Naive thymus-derived CD4-positive, alpha-beta T cell (primary cell): Measurements from ENCODE around the gene ADRM1. TPM values are rescaled to one million over a fixed set of nuclear protein-coding genes. Genes with fewer than 3 reads are reported as not detected.

Source experiments
- ATAC-seq: fragments of 150-1000 bp; cut with Tn5 transposase; 2 replicates; pipeline ENCODE4 v1.10.0; 2021; ENCODE audit warnings: mild to moderate bottlenecking, moderate library complexity
- CTCF ChIA-PET: fragments of 350-600 bp; sonication (Branson Sonifier 250); formaldehyde crosslinking; loops from one replicate; lab custom pipeline; 2021; ENCODE audit warnings: antibody characterized with exemption; lab: Charles Lee
- POLR2A ChIA-PET: fragments of 350-600 bp; sonication (Branson Sonifier 250); formaldehyde crosslinking; loops from one replicate; lab custom pipeline; 2021; ENCODE audit warnings: antibody characterized with exemption, inconsistent platforms; lab: Charles Lee
- DNase-seq, 9 donors: peaks; one replicate each; pipeline versions ENCODE4 v3.0.0 to v3.0.0-alpha.2; 2020 to 2022; ENCODE audit warnings: mixed read lengths in 1 of 9
- H3K27ac ChIP-seq: one replicate; pipeline ENCODE4 v1.7.0; 2013; ENCODE audit warnings: mild to moderate bottlenecking, low read depth, low read length, moderate library complexity
- H3K27me3 ChIP-seq, 2 donors: one replicate each; pipeline ENCODE4 v1.7.0; 2013; ENCODE audit warnings: low read length in 2 of 2, mild to moderate bottlenecking in 2 of 2, moderate library complexity in 2 of 2; ENCODE audit not compliant: control insufficient read depth in 2 of 2, insufficient read depth in 2 of 2
- H3K36me3 ChIP-seq, 3 experiments: 1 replicate in 2 of 3; 2 replicates in 1 of 3; pipeline ENCODE4 v1.7.0; 2013; ENCODE audit warnings: low read length in 3 of 3, mild to moderate bottlenecking in 3 of 3, moderate library complexity in 1 of 3; ENCODE audit not compliant: insufficient read depth in 3 of 3, control insufficient read depth in 2 of 3
- H3K4me1 ChIP-seq, 2 donors: one replicate each; pipeline ENCODE4 v1.7.0; 2013; ENCODE audit warnings: low read length in 2 of 2, mild to moderate bottlenecking in 2 of 2, moderate library complexity in 1 of 2; ENCODE audit not compliant: control insufficient read depth in 2 of 2, insufficient read depth in 2 of 2
- H3K4me3 ChIP-seq: 2 replicates; pipeline ENCODE4 v1.7.0; 2013; ENCODE audit warnings: mild to moderate bottlenecking, low read length
- H3K9me3 ChIP-seq, 3 experiments: 1 replicate in 2 of 3; 2 replicates in 1 of 3; pipeline ENCODE4 v1.7.0; 2013; ENCODE audit warnings: low read length in 3 of 3; ENCODE audit not compliant: control insufficient read depth in 2 of 3
- H3K27ac Mint-ChIP-seq, 9 donors: one replicate each; pipeline ENCODE4 v1.8.0; 2020 to 2022; ENCODE audit warnings: mixed read lengths in 9 of 9, mild to moderate bottlenecking in 8 of 9, moderate library complexity in 5 of 9, inconsistent platforms in 2 of 9
- H3K27me3 Mint-ChIP-seq, 5 donors: one replicate each; pipeline ENCODE4 v1.8.0; 2021 to 2022; ENCODE audit warnings: mixed read lengths in 5 of 5, mild to moderate bottlenecking in 1 of 5
- H3K36me3 Mint-ChIP-seq, 5 donors: one replicate each; pipeline ENCODE4 v1.8.0; 2020 to 2022; ENCODE audit warnings: mixed read lengths in 5 of 5, mild to moderate bottlenecking in 3 of 5, inconsistent platforms in 1 of 5
- H3K4me1 Mint-ChIP-seq, 7 donors: one replicate each; pipeline ENCODE4 v1.8.0; 2020 to 2022; ENCODE audit warnings: mixed read lengths in 7 of 7, mild to moderate bottlenecking in 3 of 7, inconsistent platforms in 1 of 7
- H3K4me3 Mint-ChIP-seq, 10 donors: one replicate each; pipeline ENCODE4 v1.8.0; 2020 to 2022; ENCODE audit warnings: mild to moderate bottlenecking in 10 of 10, mixed read lengths in 10 of 10, moderate library complexity in 6 of 10, inconsistent platforms in 2 of 10
- H3K9me3 Mint-ChIP-seq, 11 donors: one replicate each; pipeline ENCODE4 v1.8.0; 2020 to 2022; ENCODE audit warnings: mixed read lengths in 11 of 11, mild to moderate bottlenecking in 4 of 11, inconsistent platforms in 1 of 11, moderate library complexity in 1 of 11
- intact Hi-C, 2 donors: fragments of 100-400 bp; cut with micrococcal nuclease; formaldehyde crosslinking; loops; one replicate each; pipeline ENCODE4 v1.15.1; 2023
- polyA plus RNA-seq, 2 donors: library from polyadenylated mRNA; unstranded; fragments of 300-500 nt; fragmentation: Illumina TruSeq; gene quantifications; one replicate each; pipeline ENCODE4 v1.2.3, GENCODE V29; 2021
- total RNA-seq, 6 experiments: library from RNA in 5 of 6; stranded (reverse) in 5 of 6; gene quantifications; 1 replicate in 5 of 6; 2 replicates in 1 of 6; pipeline ENCODE4 v1.2.3 and lab custom pipeline; 2021 to 2026

ADRM1 gene
- total and polyA plus RNA-seq, 7 experiments from 2014 or later, result 51.3 to 117 (median 56.1) TPM

GRCh38 chr20:62268228-62268900, 34.4 kb upstream of the ADRM1 start:
- Histone ChIP-seq H3K9me3 (no peaks in the 10 kb centered on the region), H3K4me1 (no peaks in the 10 kb centered on the region), H3K27me3 (no peaks in the 10 kb centered on the region), H3K4me3 (no peak overlapping the region), H3K27ac (no peak overlapping the region), H3K36me3 (peaks cover 4 to 84% (median 13%) of the 10 kb centered on the region in 3 experiments)
- no peaks in the 10 kb centered on the region for H3K27me3 Mint-ChIP-seq
- H3K36me3 Mint-ChIP-seq, result peaks cover 12 to 53% (median 24%) of the 10 kb centered on the region in 5 donors
- no peaks in the 10 kb centered on the region for H3K4me1 Mint-ChIP-seq
- ATAC-seq, result no peak
- ChIA-PET POLR2A (no interaction called here), CTCF (no interaction called here)
- H3K4me3 Mint-ChIP-seq, result no peak overlapping the region
- peaks cover 0 to 1% (median 0%) of the 10 kb centered on the region in 11 donors for H3K9me3 Mint-ChIP-seq
- no peak overlapping the region for H3K27ac Mint-ChIP-seq
- intact Hi-C loops, result no loop called here
- no peak for DNase-seq

- peaks cover 0 to 1% (median 0%) of the 10 kb centered on the region in 11 donors for H3K9me3 Mint-ChIP-seq
- Histone ChIP-seq H3K27ac (no peak overlapping the region), H3K9me3 (no peaks in the 10 kb centered on the region), H3K4me1 (no peaks in the 10 kb centered on the region), H3K27me3 (no peaks in the 10 kb centered on the region), H3K36me3 (peaks cover 7 to 84% (median 13%) of the 10 kb centered on the region in 3 experiments), H3K4me3 (no peak overlapping the region)
- POLR2A ChIA-PET, result no interaction called here
- H3K27me3 Mint-ChIP-seq, result no peaks in the 10 kb centered on the region
- DNase-seq (no peak), ATAC-seq (no peak)
- H3K27ac Mint-ChIP-seq, result no peak overlapping the region
- CTCF ChIA-PET, result no interaction called here
- peaks cover 20 to 55% (median 26%) of the 10 kb centered on the region in 5 donors for H3K36me3 Mint-ChIP-seq
- H3K4me3 Mint-ChIP-seq, result no peak overlapping the region
- peaks cover 0 to 1% (median 0%) of the 10 kb centered on the region in 7 donors for H3K4me1 Mint-ChIP-seq
- intact Hi-C loops, result no loop called here
Observed at GRCh38 chr20:62269378-62269777, 33.4 kb upstream of the ADRM1 start.

DNA sequence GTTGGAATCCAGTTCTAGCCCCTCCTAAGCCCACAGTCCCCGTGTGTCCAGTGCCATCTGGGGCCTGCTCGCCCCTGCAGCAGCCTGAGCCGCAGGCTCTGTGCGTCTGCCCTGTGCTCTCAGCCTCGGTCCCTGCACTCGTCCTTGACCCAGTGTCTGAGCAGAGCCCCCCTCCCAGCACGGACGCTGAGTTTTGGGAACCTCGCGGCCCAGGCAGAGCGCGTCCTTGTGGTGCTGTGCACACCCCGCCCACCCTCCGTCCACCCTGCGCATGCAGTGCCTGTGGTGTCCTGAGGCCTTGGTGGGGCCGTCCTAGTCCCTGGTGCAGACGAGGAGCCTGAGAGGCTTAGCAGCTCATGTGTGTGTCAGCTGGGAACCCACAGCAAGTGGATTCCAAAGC, 32.9 kb upstream of the ADRM1 start:
- ATAC-seq, result no peak
- H3K27me3 Mint-ChIP-seq, result no peaks in the 10 kb centered on the region
- intact Hi-C loops, result no loop called here
- no peak for DNase-seq
- H3K36me3 Mint-ChIP-seq, result peaks cover 17 to 52% (median 21%) of the 10 kb centered on the region in 5 donors
- CTCF ChIA-PET, result no interaction called here
- H3K27me3 ChIP-seq, result no peaks in the 10 kb centered on the region
- no peak overlapping the region for H3K4me3 ChIP-seq
- no peaks in the 10 kb centered on the region for H3K9me3 ChIP-seq
- peaks cover 7 to 82% (median 13%) of the 10 kb centered on the region in 3 experiments for H3K36me3 ChIP-seq
- H3K9me3 Mint-ChIP-seq, result peaks cover 0 to 1% (median 0%) of the 10 kb centered on the region in 11 donors
- no peaks in the 10 kb centered on the region for H3K4me1 ChIP-seq
- no peak overlapping the region for H3K27ac ChIP-seq
- POLR2A ChIA-PET, result no interaction called here
- H3K4me1 Mint-ChIP-seq, result peaks cover 0 to 2% (median 0%) of the 10 kb centered on the region in 7 donors
- H3K4me3 Mint-ChIP-seq, result no peak overlapping the region
- H3K27ac Mint-ChIP-seq, result no peak overlapping the region

- H3K27me3 Mint-ChIP-seq, result no peaks in the 10 kb centered on the region
- Histone ChIP-seq H3K27ac (no peak overlapping the region), H3K36me3 (peaks cover 7 to 74% (median 12%) of the 10 kb centered on the region in 3 experiments), H3K27me3 (no peaks in the 10 kb centered on the region), H3K9me3 (no peaks in the 10 kb centered on the region), H3K4me3 (no peak overlapping the region), H3K4me1 (no peaks in the 10 kb centered on the region)
- ATAC-seq, result no peak
- H3K27ac Mint-ChIP-seq, result no peak overlapping the region
- peaks cover 0 to 2% (median 0%) of the 10 kb centered on the region in 7 donors for H3K4me1 Mint-ChIP-seq
- ChIA-PET CTCF (no interaction called here), POLR2A (no interaction called here)
- no peak overlapping the region for H3K4me3 Mint-ChIP-seq
- DNase-seq, result no peak
- H3K9me3 Mint-ChIP-seq, result no peaks in the 10 kb centered on the region
- peaks cover 8 to 45% (median 11%) of the 10 kb centered on the region in 5 donors for H3K36me3 Mint-ChIP-seq
- intact Hi-C loops, result no loop called here
Observed at GRCh38 chr20:62272200-62272599, 30.6 kb upstream of the ADRM1 start.

DNA sequence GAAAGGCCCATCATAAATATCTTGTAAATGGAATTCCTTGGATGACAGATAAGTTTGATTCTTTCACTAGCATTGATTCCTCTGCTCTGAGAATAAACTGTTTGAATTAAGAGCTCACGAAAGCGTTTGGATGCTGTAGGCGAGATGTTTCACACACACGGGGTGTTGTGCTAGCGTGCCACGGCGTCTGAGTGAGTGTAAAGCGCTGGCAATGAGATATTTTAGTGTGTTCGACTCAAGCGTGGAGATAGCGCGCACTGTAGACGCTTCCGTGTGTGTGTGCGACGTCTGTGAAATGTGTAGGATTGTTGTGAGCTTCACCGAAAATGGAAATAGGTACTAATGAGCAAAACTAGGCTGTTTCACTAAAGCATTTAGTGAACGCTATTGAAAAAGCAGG, 29.4 kb upstream of the ADRM1 start:
- Histone ChIP-seq H3K9me3 (no peaks in the 10 kb centered on the region), H3K27ac (no peak overlapping the region), H3K36me3 (peaks cover 7 to 71% (median 12%) of the 10 kb centered on the region in 3 experiments), H3K4me3 (no peak overlapping the region), H3K4me1 (no peaks in the 10 kb centered on the region), H3K27me3 (no peaks in the 10 kb centered on the region)
- H3K27ac Mint-ChIP-seq, result no peak overlapping the region
- no peaks in the 10 kb centered on the region for H3K27me3 Mint-ChIP-seq
- ATAC-seq (no peak), DNase-seq (no peak)
- intact Hi-C loops, result no loop called here
- peaks cover 0 to 3% (median 0%) of the 10 kb centered on the region in 7 donors for H3K4me1 Mint-ChIP-seq
- ChIA-PET CTCF (no interaction called here), POLR2A (no interaction called here)
- H3K36me3 Mint-ChIP-seq, result peaks cover 8 to 53% (median 11%) of the 10 kb centered on the region in 5 donors
- no peak overlapping the region for H3K4me3 Mint-ChIP-seq
- H3K9me3 Mint-ChIP-seq, result no peaks in the 10 kb centered on the region

DNA sequence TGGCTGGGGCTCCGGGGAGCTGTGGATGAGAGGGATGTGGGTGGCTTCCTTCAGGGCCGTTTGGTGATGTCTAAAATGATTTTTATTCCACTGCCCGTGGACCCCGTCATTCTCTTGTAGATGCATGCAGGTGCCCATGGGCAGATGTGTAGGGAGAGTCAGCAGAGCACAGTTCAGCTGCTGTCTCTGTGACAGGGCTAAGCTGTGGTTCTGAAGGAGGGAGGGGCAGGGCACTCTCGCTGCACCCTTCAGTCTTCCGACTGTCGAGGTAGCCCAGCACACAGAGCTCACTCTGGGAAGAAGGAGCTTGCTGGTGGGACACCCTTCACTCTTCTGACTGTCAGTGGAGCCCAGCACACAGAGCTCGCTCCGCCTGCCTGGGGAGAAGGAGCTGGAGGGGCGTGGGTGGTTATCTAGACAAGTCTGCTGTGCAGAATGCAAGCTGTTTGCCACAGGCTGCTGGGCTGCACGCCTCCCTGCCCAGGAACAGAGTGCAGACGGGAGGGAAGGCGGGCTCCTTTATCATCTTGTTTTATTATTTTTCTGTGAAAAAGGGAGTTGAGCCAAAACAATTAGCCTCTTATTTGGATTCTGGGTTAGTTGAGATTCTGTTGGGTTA, 28.4 kb upstream of the ADRM1 start:
- DNase-seq, result no peak
- Mint-ChIP-seq H3K36me3 (peaks cover 8 to 60% (median 15%) of the 10 kb centered on the region in 5 donors), H3K9me3 (no peaks in the 10 kb centered on the region), H3K27ac (peak overlapping the region in 4 of 9 donors; percentile 26 to 72 (median 47)), H3K4me3 (no peak overlapping the region), H3K4me1 (peaks cover 0 to 3% (median 0%) of the 10 kb centered on the region in 7 donors), H3K27me3 (no peaks in the 10 kb centered on the region)
- intact Hi-C loops, result no loop called here
- no peaks in the 10 kb centered on the region for H3K9me3 ChIP-seq
- ATAC-seq, result no peak
- no peak overlapping the region for H3K27ac ChIP-seq
- H3K4me1 ChIP-seq, result no peaks in the 10 kb centered on the region
- H3K36me3 ChIP-seq, result peaks cover 7 to 68% (median 14%) of the 10 kb centered on the region in 3 experiments
- no peaks in the 10 kb centered on the region for H3K27me3 ChIP-seq
- ChIA-PET CTCF (no interaction called here), POLR2A (no interaction called here)
- no peak overlapping the region for H3K4me3 ChIP-seq
